ENCODE measurements around the gene PITX2. TPM values are rescaled to one million over a fixed set of nuclear protein-coding genes. Genes with fewer than 3 reads are reported as not detected.

Gene PITX2
- total and polyA plus RNA-seq, 2 experiments from 2014 or later: 0.52 to 0.99 TPM

GRCh38 chr4:110610940-110611831 is 11.7 kb downstream of the PITX2 start (continued):
- no peak for TF ChIP-seq ZNF462 (CRISPR knock-in tag; IDR thresholded peaks at IDR 0.05)
- no peak for TF ChIP-seq ZNF114 (CRISPR knock-in tag; IDR thresholded peaks at IDR 0.05)
- TF ChIP-seq STAT1 (IDR thresholded peaks at IDR 0.05; ENCODE audit: unreplicated experiment): no peak
- TF ChIP-seq NANOG (IDR thresholded peaks at IDR 0.05; ENCODE audit: borderline replicate concordance): no peak
- peak; percentile 25 for TF ChIP-seq EZH2phosphoT487 (IDR thresholded peaks at IDR 0.05; ENCODE audit: unreplicated experiment)
- TF ChIP-seq JUNB (IDR thresholded peaks at IDR 0.05; ENCODE audit: unreplicated experiment): no peak

GRCh38 chr4:110610620-110610939 is 12.3 kb downstream of the PITX2 start:
- peak overlapping the region; percentile 49 for H3K4me3 ChIP-seq
- H3K4me1 Mint-ChIP-seq: peaks cover 39% of the 10 kb centered on the region
- H3K36me3 Mint-ChIP-seq (ENCODE audit: low read depth): no peaks in the 10 kb centered on the region
- peak overlapping the region; percentile 77 for H3K4me2 ChIP-seq
- H3K79me2 ChIP-seq (replicated peaks; ENCODE audit: insufficient read depth): no peaks in the 10 kb centered on the region
- no peak overlapping the region for H3K27ac Mint-ChIP-seq
- H3K9me2 ChIP-seq (ENCODE audit: insufficient read depth): no peaks in the 10 kb centered on the region
- H4K20me1 ChIP-seq (replicated peaks; ENCODE audit: insufficient read depth): 0 out of 2 replicates have a peak, but pooled peaks cover 3% of the 10 kb centered on the region
- H2AFZ ChIP-seq: peak overlapping the region; percentile 9; the same call in 1 of the 2 replicates
- TF ChIP-seq CREB1 (CRISPR knock-in tag; IDR thresholded peaks at IDR 0.05; ENCODE audit: low read depth) (no peak), STAT1 (IDR thresholded peaks at IDR 0.05; ENCODE audit: unreplicated experiment) (no peak), ZNF114 (CRISPR knock-in tag; IDR thresholded peaks at IDR 0.05) (no peak), NANOG (IDR thresholded peaks at IDR 0.05; ENCODE audit: borderline replicate concordance) (no peak), EZH2 (IDR thresholded peaks at IDR 0.05; ENCODE audit: low read depth, unreplicated experiment) (no peak), ZNF462 (CRISPR knock-in tag; IDR thresholded peaks at IDR 0.05) (no peak), EZH2phosphoT487 (IDR thresholded peaks at IDR 0.05; ENCODE audit: unreplicated experiment) (peak; percentile 6)
- H3K9me3 Mint-ChIP-seq: no peaks in the 10 kb centered on the region
- peak overlapping the region; percentile 54; the same call in 2 of the 3 replicates for H3K4me3 Mint-ChIP-seq
- DNase-seq (ENCODE audit: low spot score): peak; percentile 34
- no peak overlapping the region for H3K27ac ChIP-seq (ENCODE audit: low read depth)
- H3K27me3 Mint-ChIP-seq (ENCODE audit: insufficient read depth, low read depth, poor library complexity): peaks cover 78% of the 10 kb centered on the region
- H3K4me1 ChIP-seq (ENCODE audit: insufficient read depth): peaks cover 61% of the 10 kb centered on the region
- H3K36me3 ChIP-seq (ENCODE audit: insufficient read depth): no peaks in the 10 kb centered on the region
- no peaks in the 10 kb centered on the region for H3F3A ChIP-seq (replicated peaks; ENCODE audit: low read depth)
- ATAC-seq: peak; percentile 17
- H3K27me3 ChIP-seq (ENCODE audit: insufficient read depth): peaks cover 88% of the 10 kb centered on the region
